AML-193 (cell line): Measurements from ENCODE around the gene CHPT1.

Experiments
- DNase-seq, 2 experiments: peaks; one replicate each; lab custom pipeline; 2025; lab: John Stamatoyannopoulos, UW

CHPT1 gene

DNA sequence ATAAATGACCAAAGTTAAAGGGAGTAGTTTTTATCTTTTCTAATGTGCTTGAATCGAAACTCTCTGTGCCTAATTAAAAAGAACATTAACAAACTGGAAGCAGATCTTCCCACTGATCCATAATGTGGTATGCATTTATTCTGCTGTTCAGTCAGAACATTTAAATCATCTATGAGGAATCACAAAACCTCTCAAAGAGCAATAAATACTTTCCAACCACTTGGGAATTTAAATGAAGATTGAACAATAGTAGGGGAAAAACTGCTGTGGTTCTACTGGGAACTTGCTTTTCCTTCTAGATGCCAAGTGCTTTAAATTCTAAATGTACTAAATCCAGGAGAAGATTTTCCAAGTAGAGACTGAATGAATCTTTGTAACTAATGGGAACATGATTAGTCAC, 12.3 kb upstream of the CHPT1 start:
- no peak for DNase-seq

DNA sequence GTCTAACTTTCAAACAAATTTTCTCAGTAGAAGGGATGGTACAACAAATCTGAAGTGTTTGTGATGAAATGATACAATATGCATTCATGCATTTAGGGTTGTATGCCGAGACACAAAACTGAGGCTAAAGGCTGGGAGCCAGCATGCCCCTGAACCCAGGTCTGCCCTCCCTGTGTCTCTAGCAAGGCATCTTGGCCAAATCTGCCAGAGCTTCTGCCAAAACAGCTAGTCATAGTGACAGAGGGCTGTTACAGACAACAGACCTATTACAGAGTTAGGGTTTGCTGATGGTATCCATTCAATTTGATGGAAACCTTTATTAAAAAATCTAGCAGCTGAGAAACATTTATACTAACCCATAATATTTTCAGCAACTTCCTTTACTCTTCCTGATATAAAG, 11.3 kb upstream of the CHPT1 start:
- DNase-seq: no peak

DNA sequence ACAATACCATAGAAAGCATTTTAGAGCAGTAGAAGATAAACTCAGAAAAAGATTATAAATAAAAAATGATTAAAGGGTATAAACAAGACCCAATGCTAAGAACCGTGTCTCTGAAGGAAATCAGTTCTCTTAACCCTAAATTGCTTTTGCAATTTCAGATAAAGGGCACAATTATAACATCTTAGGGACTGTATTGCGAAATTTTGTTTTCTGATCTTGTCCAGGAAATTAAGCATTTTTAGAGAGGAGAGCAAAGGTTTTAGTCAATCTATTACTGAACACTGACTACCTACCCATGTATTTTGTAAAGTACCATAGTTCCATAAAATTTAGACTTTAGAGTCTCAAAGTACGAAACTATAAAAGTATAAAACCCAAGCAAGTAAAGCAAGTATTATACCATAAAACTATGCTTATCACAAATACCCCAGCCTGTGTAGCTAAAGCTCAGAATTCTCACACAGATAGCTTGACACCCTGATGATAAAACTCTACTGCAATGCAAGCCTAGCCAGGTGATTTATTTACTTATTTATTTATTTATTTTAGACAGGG, 6.8 kb upstream of the CHPT1 start:
- no peak for DNase-seq

DNA sequence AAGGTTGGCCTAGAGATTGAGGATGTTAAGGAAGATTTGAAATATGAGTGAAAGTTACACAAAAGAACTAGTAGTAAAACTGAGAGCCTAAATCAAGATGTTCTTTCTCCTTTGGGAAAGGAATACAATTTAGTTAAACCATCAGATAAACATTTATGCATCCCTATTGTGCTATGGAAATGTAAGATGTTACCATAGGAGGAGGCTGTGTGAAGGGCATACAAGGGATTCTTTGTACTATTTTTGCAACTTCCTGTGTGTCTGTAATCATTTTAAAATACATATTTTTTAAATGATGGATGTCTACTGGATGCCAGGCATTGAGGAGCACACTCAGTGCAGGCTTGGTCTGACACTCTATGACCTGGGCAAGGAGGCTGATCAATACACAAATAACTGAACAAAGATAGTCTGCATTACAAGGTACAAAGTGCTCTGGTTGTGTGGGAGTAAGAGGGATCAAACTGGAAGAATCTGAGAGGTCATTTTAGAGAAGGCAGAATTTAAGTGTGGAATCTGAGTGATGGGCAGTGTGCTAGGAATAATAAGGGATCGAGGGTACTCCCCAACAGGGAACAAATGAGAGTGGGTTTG, 5.8 kb upstream of the CHPT1 start:
- no peak for DNase-seq

DNA sequence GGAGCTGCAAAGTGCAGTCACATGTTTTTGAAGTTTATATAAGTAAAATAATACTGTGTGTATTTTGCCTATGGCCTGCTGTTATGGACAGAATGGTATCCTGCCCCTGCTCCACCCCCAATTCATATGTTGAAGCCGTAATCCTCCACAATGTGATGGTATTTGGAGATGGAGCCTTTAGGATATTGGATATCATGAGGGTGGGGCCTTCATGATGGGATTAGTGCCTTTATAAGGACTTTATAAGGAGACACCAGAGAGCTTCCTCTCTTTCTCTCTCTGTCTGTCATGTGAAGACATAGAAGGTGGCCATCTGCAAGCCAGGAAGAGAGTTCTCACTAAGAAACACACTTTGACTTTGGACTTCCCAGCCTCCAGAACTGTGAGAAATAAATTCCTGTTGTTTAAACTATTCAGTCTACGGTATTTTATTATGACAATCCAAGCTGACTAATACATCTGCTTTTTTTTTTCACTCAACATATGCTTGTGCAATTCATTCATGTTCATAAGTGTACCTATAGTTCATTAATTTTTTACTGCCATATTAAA, 3.1 kb upstream of the CHPT1 start:
- no peak for DNase-seq

DNA sequence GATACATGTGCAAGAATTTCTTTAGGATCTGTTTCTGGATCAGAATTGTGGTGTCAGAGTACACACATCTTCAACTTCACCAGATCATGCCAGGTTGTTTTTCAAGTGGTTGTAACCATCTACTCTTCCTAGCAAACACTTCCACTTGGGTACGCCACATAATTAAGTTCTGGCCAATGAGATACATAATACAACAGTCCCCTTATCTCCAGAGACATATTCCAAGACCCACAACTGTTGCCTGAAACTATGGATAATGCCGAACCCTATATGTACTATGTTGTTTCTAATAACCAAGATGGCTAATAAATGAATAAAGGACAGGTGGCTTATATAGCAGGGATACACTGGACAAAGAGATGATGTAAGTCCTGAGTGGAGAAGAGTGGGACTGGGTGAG, 2.5 kb upstream of the CHPT1 start:
- DNase-seq: no peak

DNA sequence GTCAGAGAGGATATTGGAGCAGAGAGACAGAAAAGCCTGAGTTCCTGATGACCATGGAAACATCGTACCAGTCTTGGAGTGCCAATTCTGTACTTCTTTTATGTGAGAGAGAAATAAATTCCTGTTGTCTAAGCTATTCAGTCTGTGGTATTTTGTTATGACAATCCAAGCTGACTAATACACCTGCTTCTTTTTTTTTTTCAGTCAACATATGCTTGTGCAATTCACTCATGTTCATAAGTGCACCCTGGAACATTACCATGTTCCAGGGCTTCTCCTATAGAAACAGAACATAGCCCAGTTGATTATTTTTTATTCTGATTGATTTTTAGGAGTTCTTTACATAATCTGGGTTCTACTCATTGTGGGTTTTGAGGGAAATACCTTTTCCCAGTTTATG, 1.7 kb upstream of the CHPT1 start:
- DNase-seq: no peak

DNA sequence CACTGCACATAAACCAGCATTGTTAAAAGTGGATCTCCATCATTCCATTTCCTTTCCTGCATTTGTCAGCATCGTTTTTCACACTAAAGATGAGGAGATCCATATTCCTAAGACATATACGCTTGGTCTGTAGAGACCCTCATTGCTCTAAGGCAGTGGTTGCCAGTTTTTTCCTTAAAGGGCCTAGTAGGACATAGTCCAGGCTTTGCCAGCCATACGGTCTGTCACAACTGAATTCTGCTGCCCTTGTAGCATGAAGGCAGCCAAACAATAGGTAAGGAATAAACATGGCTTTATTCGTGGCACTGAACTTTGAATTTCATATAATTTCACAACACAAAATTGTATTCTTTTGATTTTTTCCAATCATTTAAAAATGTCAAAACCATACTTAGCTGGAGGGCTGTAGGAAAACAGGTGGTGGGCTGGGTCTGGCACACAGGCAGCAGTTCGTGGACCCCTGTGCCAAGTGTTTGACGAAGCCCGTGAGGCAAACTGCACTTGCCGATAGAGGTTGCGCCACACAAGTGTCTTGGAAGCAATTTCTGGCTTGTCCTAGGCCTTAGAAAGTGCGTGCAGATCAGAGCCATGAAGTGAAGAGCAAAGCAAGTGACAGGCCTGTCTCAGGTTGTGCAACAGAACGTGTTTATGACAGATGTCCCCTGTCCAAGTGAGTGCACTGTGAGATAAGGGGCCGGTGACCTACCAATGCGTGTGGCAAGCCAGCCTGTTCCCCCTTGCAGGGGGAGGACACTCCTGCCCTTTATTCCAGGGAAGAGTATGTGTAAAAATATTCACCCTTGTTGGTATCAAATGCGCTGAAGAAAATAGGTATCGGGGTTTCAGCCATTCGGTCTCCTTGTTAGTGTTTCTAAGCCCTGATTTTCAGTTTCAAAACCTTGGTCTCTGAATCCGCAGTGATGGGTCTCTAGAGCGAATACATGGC, 916 bp upstream of the CHPT1 start:
- DNase-seq: peak; percentile 78 to 88

DNA sequence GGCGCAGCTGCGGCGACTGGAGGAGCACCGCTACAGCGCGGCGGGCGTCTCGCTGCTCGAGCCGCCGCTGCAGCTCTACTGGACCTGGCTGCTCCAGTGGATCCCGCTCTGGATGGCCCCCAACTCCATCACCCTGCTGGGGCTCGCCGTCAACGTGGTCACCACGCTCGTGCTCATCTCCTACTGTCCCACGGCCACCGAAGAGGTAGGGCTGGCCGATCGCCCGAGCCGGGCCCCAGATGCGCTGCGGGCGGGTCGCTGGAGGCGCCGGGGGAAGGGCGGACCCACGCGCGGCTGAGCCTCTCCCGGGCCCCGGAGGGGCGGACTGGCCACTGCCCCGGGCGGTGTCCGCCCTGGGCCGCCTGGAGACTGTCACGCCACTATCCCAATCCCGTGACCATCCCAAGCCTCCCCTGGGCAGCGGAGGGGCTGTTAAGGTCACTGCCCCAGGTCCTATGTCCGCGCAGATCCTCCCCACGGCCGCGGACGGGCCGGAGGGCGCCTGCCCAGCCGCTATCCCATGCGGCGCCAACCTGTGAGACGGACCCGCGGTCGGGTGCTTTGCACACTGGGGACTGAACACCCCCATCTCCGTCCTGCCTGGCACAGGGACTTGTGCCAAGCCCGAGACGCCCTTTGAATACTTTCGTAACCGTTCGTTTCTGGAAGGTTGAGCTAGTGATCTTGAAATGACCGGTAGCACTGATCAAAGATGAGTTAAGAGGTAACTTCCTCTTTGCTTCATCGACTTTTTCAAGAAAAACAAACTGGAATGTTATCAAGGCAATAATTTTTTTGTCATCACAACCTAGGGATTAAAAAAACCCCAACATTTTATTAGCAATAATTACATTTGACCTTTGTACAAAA, 725 bp downstream of the CHPT1 start:
- DNase-seq: peak; percentile 67 to 76

DNA sequence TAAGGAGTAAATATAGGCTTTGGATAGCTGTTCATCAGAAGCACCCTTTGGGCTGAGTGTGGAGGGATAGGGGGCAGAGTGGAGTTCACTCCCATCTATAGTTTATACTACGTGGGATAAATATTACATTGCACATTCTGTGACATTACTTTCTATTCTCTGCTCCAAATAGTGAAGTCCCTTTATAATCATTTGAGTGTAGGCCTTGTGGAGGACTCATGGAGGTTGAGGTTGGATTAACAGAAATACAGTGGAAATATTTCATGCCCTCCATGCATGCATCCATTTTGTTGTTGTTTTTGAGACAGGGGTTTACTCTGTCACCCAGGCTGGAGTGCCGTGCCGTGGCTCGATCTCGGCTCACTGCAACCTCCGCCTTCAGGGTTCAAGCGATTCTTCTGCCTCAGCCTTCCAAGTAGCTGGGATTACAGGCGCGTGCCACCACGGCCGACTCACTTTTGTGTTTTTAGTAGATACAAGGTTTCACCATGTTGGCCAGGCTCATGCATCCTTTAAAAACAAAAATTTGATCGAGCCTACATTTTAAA, 1.4 kb downstream of the CHPT1 start:
- DNase-seq: peak in 1 of 2 experiments; percentile 51

DNA sequence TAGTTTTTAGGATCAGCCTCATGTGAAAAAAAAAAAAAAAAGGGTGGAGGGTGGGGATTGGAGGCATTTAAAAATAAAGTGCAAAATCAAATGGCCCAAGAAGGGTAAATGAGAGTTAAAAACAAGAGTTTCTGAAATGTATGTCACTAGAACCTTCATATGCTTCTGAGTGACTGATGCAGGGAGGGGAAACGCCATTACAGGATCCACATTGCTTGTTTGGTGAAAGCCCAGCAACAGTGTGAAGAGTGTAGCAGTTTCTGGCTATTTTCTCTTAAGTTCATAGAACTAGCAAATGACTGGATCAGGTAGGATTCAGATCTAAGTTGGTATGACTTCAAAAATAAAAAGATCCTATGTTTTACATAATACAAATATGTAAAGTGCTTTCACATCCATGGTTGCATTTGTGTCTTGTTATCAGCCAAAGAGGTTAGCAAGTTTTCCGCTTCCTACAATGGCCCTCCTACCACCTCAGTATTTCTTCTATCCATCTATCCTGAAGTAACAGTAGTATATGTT, 2.9 kb downstream of the CHPT1 start:
- peak in 1 of 2 experiments; percentile 9 for DNase-seq

DNA sequence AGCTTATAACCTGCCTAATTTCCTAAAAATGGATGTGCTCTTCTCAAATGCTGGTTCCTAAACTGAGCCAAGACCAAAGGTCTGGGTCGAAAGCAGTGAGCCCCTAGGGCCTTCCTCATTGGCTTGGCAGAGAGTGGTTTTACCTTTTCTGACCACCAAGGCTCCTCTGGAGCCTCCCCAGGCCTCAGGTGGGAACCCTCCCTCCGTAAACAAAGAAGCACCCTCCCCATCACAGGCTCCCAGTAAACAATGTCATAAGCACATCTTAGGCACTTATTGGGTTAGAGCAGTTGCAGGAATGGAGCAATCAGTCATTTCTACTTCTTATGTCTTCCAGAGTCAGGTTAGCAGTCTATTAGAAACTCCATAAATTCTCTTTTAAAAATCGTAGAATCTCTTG, 6.0 kb downstream of the CHPT1 start:
- DNase-seq: no peak

DNA sequence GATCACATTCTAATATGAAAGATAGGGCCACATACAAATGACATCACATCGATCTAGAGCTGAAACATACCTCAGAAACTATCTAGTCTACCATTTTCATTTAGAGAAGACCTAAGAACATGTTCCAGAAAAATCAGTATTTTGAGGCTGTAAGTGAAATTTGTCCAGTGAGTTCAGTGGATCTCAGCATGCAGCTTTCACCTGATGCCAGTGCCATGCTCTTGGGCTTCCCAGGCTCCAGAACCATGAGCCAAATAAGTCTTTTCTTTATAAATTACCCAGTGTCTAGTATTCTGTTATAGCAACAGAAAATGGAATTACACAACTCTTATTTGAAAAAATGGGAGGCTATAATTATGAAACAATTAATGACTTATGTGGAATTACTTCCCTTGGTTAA, 9.0 kb downstream of the CHPT1 start:
- no peak for DNase-seq

DNA sequence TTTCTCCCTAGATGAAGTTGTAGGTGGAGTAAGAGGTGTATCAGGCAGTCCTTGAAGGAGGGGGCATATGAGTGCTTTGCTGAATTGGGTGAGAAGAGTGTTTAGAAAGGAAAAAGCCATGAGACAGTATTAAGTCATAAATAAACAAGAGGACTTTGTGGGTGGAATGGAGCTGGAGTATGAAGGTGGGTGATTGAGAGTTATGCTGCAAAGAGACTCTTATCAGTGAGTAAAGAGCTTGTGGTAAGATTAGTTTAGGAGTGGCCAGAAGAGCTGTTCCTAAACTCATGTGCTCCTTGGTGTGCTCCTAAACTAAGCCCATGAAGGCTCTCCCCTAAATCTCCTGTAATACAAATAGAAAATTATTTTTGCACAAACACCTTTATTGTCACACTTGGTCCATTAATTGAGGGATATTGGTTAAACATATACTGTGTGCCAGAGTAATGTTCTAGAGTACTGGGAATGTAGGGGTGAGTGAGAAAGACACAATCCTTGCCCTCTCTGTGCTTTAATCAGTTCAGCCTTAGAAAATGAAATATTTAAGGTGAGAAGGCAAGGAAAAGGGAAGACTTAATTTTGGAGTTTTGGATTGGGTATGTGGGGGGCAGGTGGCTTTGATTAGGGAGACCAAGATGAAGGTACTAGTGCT, 9.8 kb downstream of the CHPT1 start:
- no peak for DNase-seq

DNA sequence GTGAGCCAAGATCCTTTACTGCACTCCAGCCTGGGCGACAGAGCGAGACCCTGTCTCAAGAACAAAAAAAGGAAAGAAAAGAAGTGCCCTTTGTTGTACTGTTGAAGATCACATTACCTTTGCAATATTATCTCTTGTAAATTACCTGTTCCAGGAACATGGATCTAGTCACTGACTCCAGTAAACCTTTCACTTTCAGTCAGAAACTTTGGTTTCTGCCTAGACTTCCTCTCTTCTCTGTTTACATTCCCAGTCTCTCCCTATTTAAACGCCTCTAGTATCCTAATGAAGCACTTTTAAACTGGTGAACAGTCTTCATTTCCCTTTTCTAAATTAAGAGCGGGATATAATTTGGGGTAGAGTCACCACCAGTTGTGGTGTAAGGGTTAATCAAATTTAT, 12.8 kb downstream of the CHPT1 start:
- DNase-seq: no peak

DNA sequence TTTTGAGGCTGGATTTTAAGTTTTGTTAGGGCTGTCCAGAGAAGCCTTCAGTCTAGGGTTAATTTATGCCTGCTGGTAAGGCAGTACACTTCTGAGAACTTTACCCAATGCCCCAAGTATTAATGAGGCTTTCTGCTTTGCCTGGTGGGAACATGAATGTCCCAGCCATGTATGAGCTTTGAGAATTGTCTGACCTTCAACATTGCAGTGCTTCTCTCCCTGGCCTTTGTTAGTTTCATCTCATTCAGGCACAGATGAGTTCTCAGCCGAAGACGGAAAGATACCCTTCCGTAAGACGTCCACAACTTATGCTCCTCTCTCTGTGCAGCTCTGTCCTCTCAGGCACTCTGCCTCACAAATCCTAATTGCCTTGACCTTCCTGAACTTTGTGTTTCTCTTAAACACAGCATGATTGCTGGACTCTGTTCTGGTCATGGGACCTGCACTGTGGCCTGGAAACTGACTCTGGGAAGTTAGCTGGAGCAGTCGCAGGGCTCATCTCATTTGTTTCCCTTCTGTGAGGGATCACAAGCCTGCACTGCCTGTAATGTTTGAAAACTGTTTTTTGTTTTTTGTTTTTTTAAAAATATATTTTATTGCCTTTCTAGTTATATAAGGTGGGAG, 15.7 kb downstream of the CHPT1 start:
- no peak for DNase-seq

DNA sequence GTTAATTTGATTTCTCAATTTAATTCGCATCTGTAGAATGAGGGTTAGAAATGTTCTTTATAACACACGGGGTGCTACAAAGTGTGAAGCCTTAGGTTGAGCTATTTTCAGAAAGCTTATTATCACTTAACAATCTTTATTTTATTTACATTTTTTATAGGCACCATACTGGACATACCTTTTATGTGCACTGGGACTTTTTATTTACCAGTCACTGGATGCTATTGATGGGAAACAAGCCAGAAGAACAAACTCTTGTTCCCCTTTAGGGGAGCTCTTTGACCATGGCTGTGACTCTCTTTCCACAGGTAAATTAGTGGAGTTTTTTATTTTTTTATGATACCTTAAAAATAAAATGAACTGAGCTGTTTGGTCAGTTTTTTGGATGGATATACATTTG, 16.5 kb downstream of the CHPT1 start:
- DNase-seq: no peak

DNA sequence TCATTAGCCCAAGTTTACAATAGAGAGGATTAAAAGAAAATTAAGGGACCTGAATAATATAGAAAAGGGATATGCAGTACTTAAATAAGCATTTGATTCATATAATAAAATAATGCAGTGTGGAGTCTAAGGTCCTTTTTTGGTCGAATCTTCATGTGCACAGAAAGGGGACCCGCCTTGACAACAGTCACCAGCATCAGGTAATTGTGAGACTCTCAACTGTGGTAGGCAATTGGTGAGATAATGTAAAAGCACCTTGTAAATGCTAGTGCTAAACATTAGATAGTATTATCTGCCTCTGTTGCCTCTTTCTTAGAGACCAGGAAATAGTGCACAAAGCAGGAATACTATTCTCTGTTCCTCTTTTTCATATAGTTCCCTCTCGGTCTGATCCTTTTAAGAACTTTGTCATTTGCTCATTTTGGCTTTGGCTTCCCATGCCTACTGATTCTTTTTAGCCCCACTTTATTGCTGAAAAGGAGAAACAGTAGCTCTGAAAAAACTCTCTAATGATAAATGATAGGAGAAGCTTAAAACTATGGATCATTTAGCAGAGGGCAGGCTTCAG, 17.5 kb downstream of the CHPT1 start:
- DNase-seq: peak; percentile 8 to 24

DNA sequence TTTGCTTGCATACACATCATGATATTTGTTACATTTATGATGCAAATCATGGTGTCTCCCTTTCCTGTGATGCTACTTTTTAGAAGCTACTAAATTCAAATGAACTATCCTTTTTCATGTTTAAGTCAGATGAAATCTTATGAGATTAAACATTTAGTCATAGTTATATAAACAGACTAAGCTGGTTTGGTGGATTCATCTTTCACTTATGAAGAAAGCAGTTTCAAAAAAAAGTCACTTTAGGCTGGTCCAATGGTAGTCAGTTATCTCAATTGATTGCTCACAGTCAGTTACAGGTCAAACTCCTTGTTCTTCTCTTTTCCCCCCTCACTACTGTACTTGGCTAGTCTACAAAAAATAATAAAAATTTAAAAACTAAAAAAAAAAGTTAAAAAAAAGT, 22.1 kb downstream of the CHPT1 start:
- no peak for DNase-seq

DNA sequence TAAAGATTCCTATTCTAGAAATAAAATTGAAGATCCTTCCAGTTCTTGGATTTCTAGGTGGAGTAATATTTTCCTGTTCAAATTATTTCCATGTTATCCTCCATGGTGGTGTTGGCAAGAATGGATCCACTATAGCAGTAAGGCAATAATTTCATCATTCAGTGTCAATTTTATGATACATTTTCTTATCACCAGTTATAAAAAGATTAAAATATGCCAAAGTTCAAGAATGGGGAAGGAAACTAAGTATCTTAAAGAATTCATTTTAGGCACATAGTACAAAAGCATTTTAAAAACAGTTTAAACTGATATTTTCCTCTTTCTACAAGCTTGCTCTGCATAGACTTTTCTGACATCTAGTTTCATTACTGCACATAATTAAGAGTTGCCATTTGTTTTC, 22.7 kb downstream of the CHPT1 start:
- no peak for DNase-seq
